K562 (cell line): ENCODE measurements around the gene ATP9B.

Experiments
- BCL6 ChIP-seq: fragments of 250-450 bp; sonication (Bioruptor Pico); IDR thresholded peaks from 2 replicates; pipeline ENCODE4 v1.4.0; 2020
- BHLHE40 ChIP-seq: IDR thresholded peaks from 2 replicates; pipeline ENCODE4 v1.6.1; 2011; ENCODE audit warnings: low read length, improper control_type of control experiment
- FIP1L1 ChIP-seq: fragments of 200-400 bp; formaldehyde crosslinking; IDR thresholded peaks from 2 replicates; pipeline ENCODE4 v1.6.1; 2018; ENCODE audit warnings: mild to moderate bottlenecking, low read depth, low read length; ENCODE audit not compliant: poor library complexity, severe bottlenecking
- JUN ChIP-seq, 2 experiments: sonication (generic) in 1 of 2; formaldehyde crosslinking in 1 of 2; IDR thresholded peaks; 2 replicates each; pipeline versions ENCODE4 v1.6.1 to v1.8.0; 2012 to 2022; ENCODE audit warnings: borderline replicate concordance in 2 of 2, mild to moderate bottlenecking in 2 of 2, improper control_type of control experiment in 1 of 2, low read depth in 1 of 2, low read length in 1 of 2, missing genetic modification reagents in 1 of 2
- MAX ChIP-seq: sonication (generic); formaldehyde crosslinking; IDR thresholded peaks from 2 replicates; pipeline ENCODE4 v1.9.0; 2022; ENCODE audit warnings: mild to moderate bottlenecking, missing genetic modification reagents
- NR2F6 ChIP-seq: fragments of 450-650 bp; formaldehyde crosslinking; IDR thresholded peaks from 2 replicates; pipeline ENCODE4 v1.4.0; 2020; ENCODE audit warnings: mild to moderate bottlenecking
- POLR2A ChIP-seq: fragments of 450-650 bp; conservative IDR thresholded peaks from 2 replicates; pipeline ENCODE4 v1.6.1; 2016
- RBBP5 ChIP-seq: fragments of 200-600 bp; sonication (generic); IDR thresholded peaks from 2 replicates; pipeline ENCODE4 v1.6.1; 2012; ENCODE audit warnings: borderline replicate concordance, mild to moderate bottlenecking, low read length, control low read depth, inconsistent platforms; ENCODE audit not compliant: insufficient read depth, poor library complexity, severe bottlenecking
- RCOR1 ChIP-seq, 2 experiments: IDR thresholded peaks; 2 replicates each; pipeline ENCODE4 v1.6.1; 2012; ENCODE audit warnings: low read depth in 2 of 2, low read length in 2 of 2, borderline replicate concordance in 1 of 2, improper control_type of control experiment in 1 of 2
- SREBF1 ChIP-seq: fragments of 150-350 bp; IDR thresholded peaks from 2 replicates; pipeline ENCODE4 v1.6.1; 2014; ENCODE audit warnings: antibody characterized with exemption, low read depth, low read length, borderline replicate concordance
- ZBTB26 ChIP-seq: fragments of 450-650 bp; formaldehyde crosslinking; IDR thresholded peaks from 2 replicates; pipeline ENCODE4 v1.4.0; 2022; ENCODE audit warnings: missing genetic modification characterization
- TF ChIP-seq, protein P1 (sequence below), 2 experiments: fragments of 450-650 bp; formaldehyde crosslinking in 1 of 2; IDR thresholded peaks; 2 replicates each; pipeline versions ENCODE4 v1.4.0 to v1.6.1; 2014 to 2020; ENCODE audit warnings: mild to moderate bottlenecking in 2 of 2, borderline replicate concordance in 1 of 2, low read depth in 1 of 2
- TF ChIP-seq, protein P2 (sequence below), 3 experiments: IDR thresholded peaks in 2 of 3; conservative IDR thresholded peaks in 1 of 3; 2 replicates each; pipeline ENCODE4 v1.5.1; 2011 to 2012; ENCODE audit warnings: low read length in 3 of 3, mild to moderate bottlenecking in 3 of 3, control low read depth in 2 of 3, improper control_type of control experiment in 1 of 3, inconsistent platforms in 1 of 3, low read depth in 1 of 3, mixed read lengths in 1 of 3, moderate library complexity in 1 of 3; ENCODE audit not compliant: insufficient read depth in 2 of 3

DNA sequence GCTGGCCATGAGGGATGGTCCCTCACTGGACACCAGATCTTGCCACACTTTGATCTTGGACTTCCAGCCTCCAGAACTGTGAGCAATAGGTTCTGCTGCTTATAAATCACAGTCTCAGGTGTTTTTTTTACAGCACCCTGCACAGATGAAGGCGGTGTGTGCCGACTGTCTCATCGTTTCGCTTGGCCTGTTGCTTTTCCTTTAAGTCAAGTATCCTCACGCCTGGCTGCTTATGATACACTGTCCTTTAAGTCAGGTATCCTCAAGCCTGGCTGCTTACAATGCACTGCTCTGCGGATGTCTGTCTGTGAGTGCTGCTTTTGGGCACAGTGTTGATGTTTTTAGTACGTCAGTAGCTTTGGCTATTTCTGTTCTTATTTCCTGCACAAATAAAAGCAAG, 49.3 kb upstream of the ATP9B start:
- TF ChIP-seq RBBP5 (no peak), BHLHE40 (no peak), BCL6 (no peak), MAX (CRISPR knock-in tag) (no peak), FIP1L1 (no peak), SREBF1 (no peak), RCOR1 (IDR thresholded peaks at IDR 0.05; ENCODE audit: borderline replicate concordance in 1 of 2, low read depth in 2 of 2, low read length in 2 of 2) (no peak), POLR2A (no peak), JUN (IDR thresholded peaks at IDR 0.05; ENCODE audit: borderline replicate concordance, low read depth, low read length) (no peak), JUN (CRISPR knock-in tag; IDR thresholded peaks at IDR 0.05; ENCODE audit: borderline replicate concordance) (no peak), ZBTB26 (no peak), NR2F6 (CRISPR knock-in tag) (no peak)
- TF ChIP-seq, protein P1, sequence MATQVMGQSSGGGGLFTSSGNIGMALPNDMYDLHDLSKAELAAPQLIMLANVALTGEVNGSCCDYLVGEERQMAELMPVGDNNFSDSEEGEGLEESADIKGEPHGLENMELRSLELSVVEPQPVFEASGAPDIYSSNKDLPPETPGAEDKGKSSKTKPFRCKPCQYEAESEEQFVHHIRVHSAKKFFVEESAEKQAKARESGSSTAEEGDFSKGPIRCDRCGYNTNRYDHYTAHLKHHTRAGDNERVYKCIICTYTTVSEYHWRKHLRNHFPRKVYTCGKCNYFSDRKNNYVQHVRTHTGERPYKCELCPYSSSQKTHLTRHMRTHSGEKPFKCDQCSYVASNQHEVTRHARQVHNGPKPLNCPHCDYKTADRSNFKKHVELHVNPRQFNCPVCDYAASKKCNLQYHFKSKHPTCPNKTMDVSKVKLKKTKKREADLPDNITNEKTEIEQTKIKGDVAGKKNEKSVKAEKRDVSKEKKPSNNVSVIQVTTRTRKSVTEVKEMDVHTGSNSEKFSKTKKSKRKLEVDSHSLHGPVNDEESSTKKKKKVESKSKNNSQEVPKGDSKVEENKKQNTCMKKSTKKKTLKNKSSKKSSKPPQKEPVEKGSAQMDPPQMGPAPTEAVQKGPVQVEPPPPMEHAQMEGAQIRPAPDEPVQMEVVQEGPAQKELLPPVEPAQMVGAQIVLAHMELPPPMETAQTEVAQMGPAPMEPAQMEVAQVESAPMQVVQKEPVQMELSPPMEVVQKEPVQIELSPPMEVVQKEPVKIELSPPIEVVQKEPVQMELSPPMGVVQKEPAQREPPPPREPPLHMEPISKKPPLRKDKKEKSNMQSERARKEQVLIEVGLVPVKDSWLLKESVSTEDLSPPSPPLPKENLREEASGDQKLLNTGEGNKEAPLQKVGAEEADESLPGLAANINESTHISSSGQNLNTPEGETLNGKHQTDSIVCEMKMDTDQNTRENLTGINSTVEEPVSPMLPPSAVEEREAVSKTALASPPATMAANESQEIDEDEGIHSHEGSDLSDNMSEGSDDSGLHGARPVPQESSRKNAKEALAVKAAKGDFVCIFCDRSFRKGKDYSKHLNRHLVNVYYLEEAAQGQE (IDR thresholded peaks at IDR 0.05; ENCODE audit: borderline replicate concordance): no peak
- TF ChIP-seq, protein P1 (CRISPR knock-in tag; IDR thresholded peaks at IDR 0.05; ENCODE audit: low read depth): no peak
- TF ChIP-seq, protein P2, sequence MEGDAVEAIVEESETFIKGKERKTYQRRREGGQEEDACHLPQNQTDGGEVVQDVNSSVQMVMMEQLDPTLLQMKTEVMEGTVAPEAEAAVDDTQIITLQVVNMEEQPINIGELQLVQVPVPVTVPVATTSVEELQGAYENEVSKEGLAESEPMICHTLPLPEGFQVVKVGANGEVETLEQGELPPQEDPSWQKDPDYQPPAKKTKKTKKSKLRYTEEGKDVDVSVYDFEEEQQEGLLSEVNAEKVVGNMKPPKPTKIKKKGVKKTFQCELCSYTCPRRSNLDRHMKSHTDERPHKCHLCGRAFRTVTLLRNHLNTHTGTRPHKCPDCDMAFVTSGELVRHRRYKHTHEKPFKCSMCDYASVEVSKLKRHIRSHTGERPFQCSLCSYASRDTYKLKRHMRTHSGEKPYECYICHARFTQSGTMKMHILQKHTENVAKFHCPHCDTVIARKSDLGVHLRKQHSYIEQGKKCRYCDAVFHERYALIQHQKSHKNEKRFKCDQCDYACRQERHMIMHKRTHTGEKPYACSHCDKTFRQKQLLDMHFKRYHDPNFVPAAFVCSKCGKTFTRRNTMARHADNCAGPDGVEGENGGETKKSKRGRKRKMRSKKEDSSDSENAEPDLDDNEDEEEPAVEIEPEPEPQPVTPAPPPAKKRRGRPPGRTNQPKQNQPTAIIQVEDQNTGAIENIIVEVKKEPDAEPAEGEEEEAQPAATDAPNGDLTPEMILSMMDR (IDR thresholded peaks at IDR 0.05 in 2 of 3, conservative IDR thresholded peaks at IDR 0.05 in 1 of 3; ENCODE audit: insufficient read depth in 2 of 3, low read depth in 1 of 3, low read length in 3 of 3): no peak
